Measurements from ENCODE around the gene THAP7. TPM values are rescaled to one million over a fixed set of nuclear protein-coding genes. Genes with fewer than 3 reads are reported as not detected.
A peak's percentile ranks its signal among the peaks of the same experiment; 100 is the strongest.

The THAP7 gene
- total and polyA plus RNA-seq, 2 of the 13 experiments (the other 11 are each of a cell fraction or from before 2014, with no cell fraction given) = 13.0 to 25.5 TPM

DNA sequence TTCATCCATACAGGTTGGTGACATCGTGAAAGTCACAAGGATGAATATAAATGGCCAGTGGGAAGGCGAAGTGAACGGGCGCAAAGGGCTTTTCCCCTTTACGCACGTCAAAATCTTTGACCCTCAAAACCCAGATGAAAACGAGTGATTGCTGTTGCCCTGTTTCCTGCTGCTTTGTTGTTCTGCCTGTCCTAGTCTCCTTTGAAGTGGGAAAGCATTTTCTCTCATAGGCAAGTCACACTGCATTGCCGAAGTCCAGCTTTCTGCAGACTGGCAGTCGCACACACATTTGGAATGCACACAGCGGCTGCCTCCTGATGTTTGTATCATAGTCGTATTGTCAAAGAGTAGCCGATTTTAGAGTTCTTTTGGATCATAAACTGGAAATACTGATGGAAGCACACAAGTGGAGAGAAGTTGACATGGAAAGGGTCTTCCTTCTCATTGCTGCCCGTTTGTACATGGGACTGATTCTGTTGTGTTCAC lies 52.2 kb downstream of the THAP7 start (continued):
- TF ChIP-seq, protein P1, sequence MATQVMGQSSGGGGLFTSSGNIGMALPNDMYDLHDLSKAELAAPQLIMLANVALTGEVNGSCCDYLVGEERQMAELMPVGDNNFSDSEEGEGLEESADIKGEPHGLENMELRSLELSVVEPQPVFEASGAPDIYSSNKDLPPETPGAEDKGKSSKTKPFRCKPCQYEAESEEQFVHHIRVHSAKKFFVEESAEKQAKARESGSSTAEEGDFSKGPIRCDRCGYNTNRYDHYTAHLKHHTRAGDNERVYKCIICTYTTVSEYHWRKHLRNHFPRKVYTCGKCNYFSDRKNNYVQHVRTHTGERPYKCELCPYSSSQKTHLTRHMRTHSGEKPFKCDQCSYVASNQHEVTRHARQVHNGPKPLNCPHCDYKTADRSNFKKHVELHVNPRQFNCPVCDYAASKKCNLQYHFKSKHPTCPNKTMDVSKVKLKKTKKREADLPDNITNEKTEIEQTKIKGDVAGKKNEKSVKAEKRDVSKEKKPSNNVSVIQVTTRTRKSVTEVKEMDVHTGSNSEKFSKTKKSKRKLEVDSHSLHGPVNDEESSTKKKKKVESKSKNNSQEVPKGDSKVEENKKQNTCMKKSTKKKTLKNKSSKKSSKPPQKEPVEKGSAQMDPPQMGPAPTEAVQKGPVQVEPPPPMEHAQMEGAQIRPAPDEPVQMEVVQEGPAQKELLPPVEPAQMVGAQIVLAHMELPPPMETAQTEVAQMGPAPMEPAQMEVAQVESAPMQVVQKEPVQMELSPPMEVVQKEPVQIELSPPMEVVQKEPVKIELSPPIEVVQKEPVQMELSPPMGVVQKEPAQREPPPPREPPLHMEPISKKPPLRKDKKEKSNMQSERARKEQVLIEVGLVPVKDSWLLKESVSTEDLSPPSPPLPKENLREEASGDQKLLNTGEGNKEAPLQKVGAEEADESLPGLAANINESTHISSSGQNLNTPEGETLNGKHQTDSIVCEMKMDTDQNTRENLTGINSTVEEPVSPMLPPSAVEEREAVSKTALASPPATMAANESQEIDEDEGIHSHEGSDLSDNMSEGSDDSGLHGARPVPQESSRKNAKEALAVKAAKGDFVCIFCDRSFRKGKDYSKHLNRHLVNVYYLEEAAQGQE (IDR thresholded peaks at IDR 0.05; ENCODE audit: borderline replicate concordance in 1 of 2, low read depth in 1 of 2, low read length in 2 of 2) = no peak
- no peak for TF ChIP-seq GMEB2 (CRISPR knock-in tag; IDR thresholded peaks at IDR 0.05; ENCODE audit: low read depth)
- TF ChIP-seq IKZF4 (CRISPR knock-in tag; IDR thresholded peaks at IDR 0.05; ENCODE audit: borderline replicate concordance, low read depth, not compliant biosample characterization) = no peak
- no peak for TF ChIP-seq ESRRA (CRISPR knock-in tag; IDR thresholded peaks at IDR 0.05; ENCODE audit: low read depth)
- no peak for TF ChIP-seq TAF15 (IDR thresholded peaks at IDR 0.05; ENCODE audit: low read depth, low read length, poor library complexity, severe bottlenecking)
- TF ChIP-seq LCORL (IDR thresholded peaks at IDR 0.05) = no peak
- peak; percentile 67 for TF ChIP-seq LCORL (CRISPR knock-in tag; IDR thresholded peaks at IDR 0.05)
- TF ChIP-seq PRDM15 (CRISPR knock-in tag; IDR thresholded peaks at IDR 0.05) = no peak
- TF ChIP-seq, protein P2, sequence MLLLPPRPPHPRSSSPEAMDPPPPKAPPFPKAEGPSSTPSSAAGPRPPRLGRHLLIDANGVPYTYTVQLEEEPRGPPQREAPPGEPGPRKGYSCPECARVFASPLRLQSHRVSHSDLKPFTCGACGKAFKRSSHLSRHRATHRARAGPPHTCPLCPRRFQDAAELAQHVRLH (CRISPR knock-in tag; IDR thresholded peaks at IDR 0.05; ENCODE audit: borderline replicate concordance, low read depth) = no peak
- peak; percentile 22; the same call in 1 of the 2 replicates for TF ChIP-seq ELF1 (CRISPR knock-in tag; IDR thresholded peaks at IDR 0.05)
- no peak for TF ChIP-seq PHB2 (IDR thresholded peaks at IDR 0.05; ENCODE audit: partially characterized antibody)
- no peak for TF ChIP-seq CEBPZ (IDR thresholded peaks at IDR 0.05; ENCODE audit: low read length)
- no peak for TF ChIP-seq TCF7L2 (IDR thresholded peaks at IDR 0.05; ENCODE audit: low read depth, low read length)
- no peak for TF ChIP-seq CCDC6 (CRISPR knock-in tag; IDR thresholded peaks at IDR 0.05)
- TF ChIP-seq ZMAT3 (CRISPR knock-in tag; conservative IDR thresholded peaks at IDR 0.05) = no peak
- TF ChIP-seq NAIF1 (CRISPR knock-in tag; IDR thresholded peaks at IDR 0.05; ENCODE audit: borderline replicate concordance) = no peak
